ENCODE results near the gene CTSA. TPM values are rescaled to one million over a fixed set of nuclear protein-coding genes. Genes with fewer than 3 reads are reported as not detected.
"Not testable (repeated sequence)": the region's sequence is repeated elsewhere in the genome, so short reads cannot be mapped to it uniquely, and the experiment has no call there.

Gene CTSA
- total and polyA plus RNA-seq, 2 experiments from 2014 or later: 61.6 to 78.1 TPM

DNA sequence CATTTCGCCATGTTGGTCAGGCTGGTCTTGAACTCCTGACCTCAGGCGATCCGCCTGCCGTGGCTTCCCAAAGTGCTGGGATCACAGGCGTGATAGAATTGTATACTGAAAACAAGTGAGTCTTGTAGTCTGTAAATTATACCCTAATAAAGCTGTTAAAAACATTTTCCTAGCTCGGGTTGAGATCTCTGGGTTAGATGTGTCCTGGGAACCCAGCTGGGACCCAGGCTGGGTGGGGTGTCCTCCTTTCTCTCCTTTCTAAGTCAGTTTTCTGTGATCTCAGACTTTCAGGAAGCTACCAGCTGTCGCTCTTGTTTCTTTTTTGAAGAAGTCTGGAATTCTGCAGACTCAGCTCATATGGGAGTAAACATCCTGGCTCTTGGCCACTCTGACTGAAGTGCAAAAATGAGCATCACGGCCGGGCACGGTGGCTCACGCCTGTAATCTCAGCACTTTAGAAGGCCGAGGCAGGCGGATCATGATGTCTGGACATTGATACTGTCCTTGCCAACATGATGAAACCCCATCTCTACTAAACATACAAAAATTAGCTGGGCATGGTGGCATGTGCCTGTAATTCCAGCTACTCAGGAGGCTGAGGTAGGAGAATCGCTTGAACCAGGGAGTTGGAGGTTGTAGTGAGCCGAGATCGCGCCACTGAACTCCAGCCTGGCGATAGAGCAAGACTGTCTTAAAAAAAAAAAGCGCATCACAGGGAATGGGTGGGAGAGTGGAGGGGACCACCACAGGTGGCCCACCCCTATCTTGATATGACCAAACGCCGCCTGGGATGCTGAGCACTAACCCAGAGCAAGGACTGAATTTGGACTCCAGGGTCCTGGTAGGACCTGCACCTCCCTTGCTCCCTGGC is 33.5 kb downstream of the CTSA start:
- Histone ChIP-seq H3K4me3 (no peak overlapping the region), H3K36me3 (no peaks in the 10 kb centered on the region), H3K27ac (no peak overlapping the region), H3K9me3 (ENCODE audit: low read depth) (no peaks in the 10 kb centered on the region), H3K4me1 (ENCODE audit: low read depth) (peaks cover 8% of the 10 kb centered on the region), H3K27me3 (no peaks in the 10 kb centered on the region)
- TF ChIP-seq, protein P1, sequence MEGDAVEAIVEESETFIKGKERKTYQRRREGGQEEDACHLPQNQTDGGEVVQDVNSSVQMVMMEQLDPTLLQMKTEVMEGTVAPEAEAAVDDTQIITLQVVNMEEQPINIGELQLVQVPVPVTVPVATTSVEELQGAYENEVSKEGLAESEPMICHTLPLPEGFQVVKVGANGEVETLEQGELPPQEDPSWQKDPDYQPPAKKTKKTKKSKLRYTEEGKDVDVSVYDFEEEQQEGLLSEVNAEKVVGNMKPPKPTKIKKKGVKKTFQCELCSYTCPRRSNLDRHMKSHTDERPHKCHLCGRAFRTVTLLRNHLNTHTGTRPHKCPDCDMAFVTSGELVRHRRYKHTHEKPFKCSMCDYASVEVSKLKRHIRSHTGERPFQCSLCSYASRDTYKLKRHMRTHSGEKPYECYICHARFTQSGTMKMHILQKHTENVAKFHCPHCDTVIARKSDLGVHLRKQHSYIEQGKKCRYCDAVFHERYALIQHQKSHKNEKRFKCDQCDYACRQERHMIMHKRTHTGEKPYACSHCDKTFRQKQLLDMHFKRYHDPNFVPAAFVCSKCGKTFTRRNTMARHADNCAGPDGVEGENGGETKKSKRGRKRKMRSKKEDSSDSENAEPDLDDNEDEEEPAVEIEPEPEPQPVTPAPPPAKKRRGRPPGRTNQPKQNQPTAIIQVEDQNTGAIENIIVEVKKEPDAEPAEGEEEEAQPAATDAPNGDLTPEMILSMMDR (IDR thresholded peaks at IDR 0.05; ENCODE audit: low read depth, low read length): no peak
- DNase-seq (ENCODE audit: low read depth in 1 of 2, low spot score in 1 of 2): peak in 1 of 2 donors; percentile 80

DNA sequence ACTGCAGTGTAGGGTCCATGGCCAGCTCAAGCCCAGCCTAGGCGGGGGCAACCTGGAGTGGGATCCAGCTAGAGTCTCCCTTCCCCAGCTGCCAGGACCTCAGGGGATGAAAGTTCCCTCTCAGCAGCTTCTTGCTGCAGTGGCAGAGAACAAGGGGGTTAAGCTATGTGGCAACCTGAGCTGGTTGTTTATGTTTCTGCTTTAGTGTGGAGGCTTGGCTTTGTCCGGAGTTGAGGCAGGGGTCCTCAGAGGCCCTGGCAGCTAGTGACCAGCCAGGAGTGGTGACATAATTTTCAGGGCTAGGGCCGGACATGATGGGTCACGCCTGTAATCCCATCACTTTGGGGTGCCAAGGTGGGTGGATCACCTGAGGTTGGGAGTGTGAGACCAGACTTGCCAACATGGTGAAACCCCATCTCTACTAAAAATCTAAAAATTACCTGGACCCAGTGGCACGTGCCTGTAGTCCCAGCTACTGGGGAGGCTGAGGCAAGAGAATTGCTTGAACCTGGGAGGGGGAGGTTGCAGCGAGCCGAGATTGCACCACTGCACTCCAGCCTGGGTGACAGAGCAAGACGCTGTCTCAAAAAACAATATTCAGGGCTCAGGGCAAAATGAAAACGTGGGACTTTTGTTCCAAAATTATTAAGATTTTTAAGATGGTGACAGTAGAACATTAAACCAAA is 34.8 kb downstream of the CTSA start:
- no peak for DNase-seq (ENCODE audit: low read depth in 1 of 2, low spot score in 1 of 2)
- H3K4me3 ChIP-seq: no peak overlapping the region
- no peaks in the 10 kb centered on the region for H3K9me3 ChIP-seq (ENCODE audit: low read depth)
- TF ChIP-seq, protein P1 (IDR thresholded peaks at IDR 0.05; ENCODE audit: low read depth, low read length): no peak
- H3K4me1 ChIP-seq (ENCODE audit: low read depth): peaks cover 8% of the 10 kb centered on the region
- H3K27ac ChIP-seq: no peak overlapping the region
- H3K27me3 ChIP-seq: no peaks in the 10 kb centered on the region
- no peaks in the 10 kb centered on the region for H3K36me3 ChIP-seq

DNA sequence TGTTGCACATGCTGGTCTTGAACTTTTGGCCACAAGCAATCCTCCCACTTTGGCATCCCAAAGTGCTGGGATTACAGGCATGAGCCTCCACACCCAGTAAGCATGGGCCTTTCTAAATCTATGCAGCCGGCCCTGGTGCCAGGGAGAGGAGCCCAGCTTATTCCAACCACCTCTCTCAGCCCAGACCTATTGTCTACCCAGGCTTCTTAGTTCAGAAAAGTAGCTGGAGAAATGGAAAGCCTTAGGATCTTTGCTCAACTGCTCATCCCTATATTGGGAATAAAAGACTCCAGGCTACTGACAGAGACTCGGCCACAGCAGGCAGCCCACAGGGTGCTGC is 35.6 kb downstream of the CTSA start:
- no peak overlapping the region for H3K27ac ChIP-seq
- TF ChIP-seq, protein P1 (IDR thresholded peaks at IDR 0.05; ENCODE audit: low read depth, low read length): no peak
- H3K4me1 ChIP-seq (ENCODE audit: low read depth): peaks cover 8% of the 10 kb centered on the region

DNA sequence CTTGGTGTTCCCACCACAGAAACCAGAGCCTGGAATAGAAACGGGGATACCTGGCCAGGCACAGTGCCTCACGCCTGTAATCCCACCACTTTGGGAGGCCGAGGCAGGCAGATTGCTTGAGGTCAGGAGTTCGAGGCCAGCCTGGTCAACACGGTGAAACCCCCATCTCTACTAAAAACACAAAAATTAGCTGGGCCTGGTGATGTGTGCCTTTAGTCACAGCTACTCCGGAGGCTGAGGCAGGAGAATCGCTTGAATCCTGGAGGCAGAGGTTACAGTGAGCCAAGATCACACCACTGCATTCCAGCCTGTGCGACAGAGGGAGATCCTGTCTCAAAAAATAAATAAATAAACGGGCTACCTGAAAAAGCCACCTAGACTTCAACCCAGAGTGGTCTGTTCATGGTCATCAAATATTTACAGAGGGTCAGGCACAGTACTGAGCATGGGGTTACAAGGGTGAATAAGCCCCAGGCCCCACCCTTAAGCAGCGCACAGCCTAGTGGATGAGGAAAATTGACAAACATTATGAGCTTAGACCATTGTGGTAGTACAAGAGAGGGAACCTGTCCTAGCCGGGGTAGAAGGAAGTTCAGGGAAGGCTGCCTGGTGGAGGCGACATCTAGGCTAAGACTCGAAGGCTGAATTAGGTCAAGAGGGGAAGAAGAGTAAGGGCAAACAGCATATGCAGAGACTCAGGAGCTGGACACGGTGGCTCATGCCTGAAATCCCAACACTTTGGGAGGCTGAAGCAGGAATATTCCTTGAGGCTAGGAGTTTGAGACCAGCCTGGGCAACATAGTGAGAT is 36.1 kb downstream of the CTSA start:
- no peaks in the 10 kb centered on the region for H3K9me3 ChIP-seq (ENCODE audit: low read depth)
- no peak overlapping the region for H3K4me3 ChIP-seq
- TF ChIP-seq, protein P1 (IDR thresholded peaks at IDR 0.05; ENCODE audit: low read depth, low read length): no peak
- H3K36me3 ChIP-seq: no peaks in the 10 kb centered on the region
- peaks cover 5% of the 10 kb centered on the region for H3K4me1 ChIP-seq (ENCODE audit: low read depth)
- H3K27me3 ChIP-seq: no peaks in the 10 kb centered on the region
- DNase-seq (ENCODE audit: low read depth in 1 of 2, low spot score in 1 of 2): no peak
- no peak overlapping the region for H3K27ac ChIP-seq

More for the DNA sequence above, 35.6 kb downstream of the CTSA start:
- H3K9me3 ChIP-seq (ENCODE audit: low read depth): no peaks in the 10 kb centered on the region
- DNase-seq (ENCODE audit: low read depth in 1 of 2, low spot score in 1 of 2): no peak
- H3K27me3 ChIP-seq: no peaks in the 10 kb centered on the region
- H3K4me3 ChIP-seq: no peak overlapping the region
- no peaks in the 10 kb centered on the region for H3K36me3 ChIP-seq

DNA sequence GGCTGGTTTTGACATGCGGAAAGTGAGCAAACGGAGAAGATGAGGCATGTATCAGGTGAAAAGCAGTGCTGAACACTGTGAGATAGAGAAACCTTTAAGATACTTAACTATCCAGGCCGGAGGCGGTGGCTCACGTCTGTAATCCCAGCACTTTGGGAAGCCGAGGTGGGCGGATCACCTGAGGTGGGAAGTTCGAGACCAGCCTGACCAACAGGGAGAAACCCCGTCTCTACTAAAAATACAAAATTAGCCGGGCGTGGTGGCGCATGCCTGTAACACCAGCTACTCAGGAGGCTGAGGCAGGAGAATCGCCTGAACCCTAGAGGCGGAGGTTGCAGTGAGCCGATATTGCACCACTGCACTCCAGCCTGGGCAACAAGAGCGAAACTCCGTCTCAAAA is 40.5 kb downstream of the CTSA start:
- not testable (repeated sequence) for H3K9me3 ChIP-seq (ENCODE audit: low read depth); DNase-seq (ENCODE audit: low read depth in 1 of 2, low spot score in 1 of 2); H3K27ac ChIP-seq; H3K27me3 ChIP-seq; H3K4me3 ChIP-seq; H3K4me1 ChIP-seq (ENCODE audit: low read depth); H3K36me3 ChIP-seq

Data from cardiac muscle cell (in vitro differentiated cells and primary cell).